Measurements from ENCODE around the gene GPR108. TPM values are rescaled to one million over a fixed set of nuclear protein-coding genes. Genes with fewer than 3 reads are reported as not detected.
"Not testable (repeated sequence)": the region's sequence is repeated elsewhere in the genome, so short reads cannot be mapped to it uniquely, and the experiment has no call there.

The GPR108 gene
- total RNA-seq, 2 experiments from 2014 or later: 77.2 to 100 TPM

GRCh38 chr19:6710273-6711077, 26.9 kb downstream of the GPR108 start:
- Mint-ChIP-seq H3K36me3 (no peaks in the 10 kb centered on the region), H3K4me3 (no peak overlapping the region), H3K9me3 (ENCODE audit: low read depth) (no peaks in the 10 kb centered on the region), H3K4me1 (peaks cover 10% of the 10 kb centered on the region), H3K27ac (no peak overlapping the region), H3K27me3 (peaks cover 38% of the 10 kb centered on the region)
- DNase-seq: no peak
- CTCF ChIA-PET: no interaction called here
- ATAC-seq: peak; percentile 48

DNA sequence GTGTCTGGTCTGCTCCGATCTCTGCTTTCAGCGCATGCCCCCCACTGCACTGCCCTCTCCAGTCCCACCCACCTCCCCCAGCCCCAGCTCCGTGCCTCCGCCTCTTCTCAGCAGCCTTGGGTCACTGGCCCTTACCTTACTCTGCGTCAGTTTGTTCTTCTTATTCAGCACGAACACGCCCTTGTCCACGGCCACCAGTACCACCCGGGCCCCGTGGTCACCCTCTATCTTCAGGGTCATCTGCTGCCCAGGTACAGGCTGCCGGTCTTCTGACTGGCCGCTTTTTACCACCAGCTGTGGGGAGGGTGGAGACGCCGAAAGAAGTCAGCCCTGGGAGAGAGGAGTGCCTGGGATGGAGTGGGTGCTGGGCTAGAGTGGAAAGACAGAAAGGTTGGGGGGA, 27.8 kb downstream of the GPR108 start:
- Mint-ChIP-seq H3K4me3 (no peak overlapping the region), H3K27me3 (peaks cover 38% of the 10 kb centered on the region), H3K9me3 (ENCODE audit: low read depth) (no peaks in the 10 kb centered on the region), H3K36me3 (no peaks in the 10 kb centered on the region), H3K27ac (no peak overlapping the region), H3K4me1 (peaks cover 10% of the 10 kb centered on the region)
- CTCF ChIA-PET: interaction anchor here (1.3 kb wide), 1 partner anchor 154 kb away, joined by 5 read pairs; no protein-coding TSS in a partner anchor
- ATAC-seq (no peak), DNase-seq (no peak)

DNA sequence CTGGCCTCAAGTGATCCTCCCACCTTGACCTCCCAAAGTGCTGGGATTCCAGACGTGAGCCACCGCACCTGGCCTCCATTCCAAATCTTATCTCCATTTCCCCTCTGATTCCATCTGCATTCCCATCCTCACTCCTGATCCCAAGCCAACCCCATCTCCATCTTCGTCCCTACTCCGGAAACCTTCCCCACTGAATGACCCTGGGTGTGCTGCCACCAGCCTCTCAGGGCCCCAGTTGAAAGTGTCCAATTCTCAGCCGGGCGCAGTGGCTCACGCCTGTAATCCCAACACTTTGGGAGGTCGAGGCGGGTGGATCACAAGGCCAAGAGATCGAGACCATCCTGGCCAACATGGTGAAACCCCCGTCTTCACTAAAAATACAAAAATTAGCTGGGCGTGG, 28.5 kb downstream of the GPR108 start:
- H3K27ac Mint-ChIP-seq; ATAC-seq; DNase-seq; H3K4me3 Mint-ChIP-seq; H3K36me3 Mint-ChIP-seq; H3K9me3 Mint-ChIP-seq (ENCODE audit: low read depth): not testable (repeated sequence)
- CTCF ChIA-PET: interaction anchor here (1.3 kb wide), 1 partner anchor 155 kb away, joined by 5 read pairs; no protein-coding TSS in a partner anchor
- peaks cover 10% of the 10 kb centered on the region for H3K4me1 Mint-ChIP-seq
- H3K27me3 Mint-ChIP-seq: peaks cover 38% of the 10 kb centered on the region

- H3K27me3 Mint-ChIP-seq: peaks cover 38% of the 10 kb centered on the region
- H3K27ac Mint-ChIP-seq: no peak overlapping the region
- H3K9me3 Mint-ChIP-seq (ENCODE audit: low read depth): no peaks in the 10 kb centered on the region
- H3K4me1 Mint-ChIP-seq: peaks cover 10% of the 10 kb centered on the region
- H3K36me3 Mint-ChIP-seq: no peaks in the 10 kb centered on the region
- no peak for DNase-seq
- ATAC-seq: no peak
- H3K4me3 Mint-ChIP-seq: no peak overlapping the region
- CTCF ChIA-PET: interaction anchor here (1.3 kb wide), 1 partner anchor 155 kb away, joined by 5 read pairs; no protein-coding TSS in a partner anchor
These were observed 29.0 kb downstream of the GPR108 start for GRCh38 chr19:6708346-6708745.

- no peaks in the 10 kb centered on the region for H3K36me3 Mint-ChIP-seq
- CTCF ChIA-PET: no interaction called here
- H3K4me1 Mint-ChIP-seq: peaks cover 10% of the 10 kb centered on the region
- H3K4me3 Mint-ChIP-seq: no peak overlapping the region
- ATAC-seq: no peak
- no peak for DNase-seq
- no peak overlapping the region for H3K27ac Mint-ChIP-seq
- H3K9me3 Mint-ChIP-seq (ENCODE audit: low read depth): no peaks in the 10 kb centered on the region
- H3K27me3 Mint-ChIP-seq: peaks cover 38% of the 10 kb centered on the region
These were observed 29.7 kb downstream of the GPR108 start for GRCh38 chr19:6707658-6708018.

- CTCF ChIA-PET: no interaction called here
- no peak overlapping the region for H3K27ac Mint-ChIP-seq
- ATAC-seq (no peak), DNase-seq (no peak)
- H3K4me1 Mint-ChIP-seq: peaks cover 10% of the 10 kb centered on the region
- H3K9me3 Mint-ChIP-seq (ENCODE audit: low read depth): no peaks in the 10 kb centered on the region
- peaks cover 38% of the 10 kb centered on the region for H3K27me3 Mint-ChIP-seq
- no peaks in the 10 kb centered on the region for H3K36me3 Mint-ChIP-seq
- H3K4me3 Mint-ChIP-seq: no peak overlapping the region
These were observed 30.2 kb downstream of the GPR108 start for GRCh38 chr19:6707011-6707657.

GRCh38 chr19:6706633-6706958, 30.8 kb downstream of the GPR108 start:
- DNase-seq (no peak), ATAC-seq (no peak)
- Mint-ChIP-seq H3K27me3 (peaks cover 37% of the 10 kb centered on the region), H3K4me3 (no peak overlapping the region), H3K36me3 (no peaks in the 10 kb centered on the region), H3K27ac (no peak overlapping the region), H3K9me3 (ENCODE audit: low read depth) (no peaks in the 10 kb centered on the region), H3K4me1 (peaks cover 10% of the 10 kb centered on the region)
- CTCF ChIA-PET: no interaction called here

DNA sequence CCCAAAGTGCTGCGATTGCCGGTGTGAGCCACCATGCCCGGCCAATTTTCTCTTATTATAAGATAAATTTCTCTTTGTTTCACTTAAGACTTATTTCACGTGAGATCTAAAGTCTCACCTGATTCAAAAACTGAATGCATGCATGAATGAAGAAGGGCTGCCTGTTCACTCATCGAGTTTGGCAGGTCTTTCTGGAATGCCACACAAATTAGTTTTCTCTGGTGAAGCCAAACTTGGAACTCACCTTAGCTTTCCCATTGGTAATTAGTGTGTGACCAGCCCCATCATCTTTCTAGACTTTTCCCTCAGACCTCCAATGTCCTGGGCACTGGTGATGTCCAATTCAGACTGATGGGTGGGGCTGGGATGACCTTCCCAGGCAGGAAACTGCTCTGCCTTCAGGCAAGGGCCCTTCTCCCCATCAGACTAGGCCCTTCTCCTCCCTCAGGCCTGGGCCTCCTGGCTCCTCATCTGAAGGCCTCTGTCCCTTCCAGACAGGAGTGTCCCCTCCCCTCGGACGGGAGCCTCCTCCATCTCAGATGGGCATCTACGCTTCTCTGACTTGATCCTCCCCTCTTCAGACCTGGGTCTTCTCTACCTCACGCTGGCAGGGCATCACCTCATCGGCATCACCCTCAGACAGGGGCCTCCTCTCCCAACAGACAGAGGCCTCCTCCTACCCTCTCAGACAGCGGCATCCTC, 31.3 kb downstream of the GPR108 start:
- ATAC-seq: no peak
- H3K4me3 Mint-ChIP-seq: no peak overlapping the region
- H3K36me3 Mint-ChIP-seq: no peaks in the 10 kb centered on the region
- CTCF ChIA-PET: no interaction called here
- H3K4me1 Mint-ChIP-seq: peaks cover 10% of the 10 kb centered on the region
- no peaks in the 10 kb centered on the region for H3K9me3 Mint-ChIP-seq (ENCODE audit: low read depth)
- no peak for DNase-seq
- H3K27ac Mint-ChIP-seq: no peak overlapping the region
- peaks cover 32% of the 10 kb centered on the region for H3K27me3 Mint-ChIP-seq

DNA sequence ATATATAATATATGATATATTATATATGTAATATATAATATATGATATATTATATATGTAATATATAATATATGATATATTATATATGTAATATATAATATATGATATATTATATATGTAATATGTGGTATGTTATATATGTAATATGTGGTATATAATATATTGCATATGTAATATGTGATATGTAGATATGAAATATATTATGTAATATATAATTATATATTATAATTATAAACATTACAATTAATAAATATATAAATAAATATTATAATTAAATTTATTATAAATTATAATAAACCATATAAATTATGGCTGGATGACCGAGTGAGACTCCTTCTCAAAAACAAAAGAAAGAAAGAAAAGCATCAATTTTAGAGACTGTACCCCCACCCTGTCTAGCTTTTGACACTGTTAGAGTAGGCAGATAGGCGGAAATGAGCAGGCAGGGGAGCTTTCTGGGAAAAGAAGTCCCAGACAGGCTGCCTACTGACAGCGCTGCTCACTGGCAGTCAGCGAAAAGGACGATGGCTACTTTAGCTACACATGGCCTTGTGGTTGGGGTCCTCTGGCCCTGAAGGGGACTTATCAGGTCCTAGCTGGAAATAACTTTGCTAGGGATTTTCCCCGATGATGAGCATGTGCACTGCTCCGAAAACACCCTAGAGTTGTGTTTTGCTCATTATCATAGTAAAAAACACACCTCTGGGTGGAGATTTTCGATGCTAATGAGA, 36.6 kb downstream of the GPR108 start:
- CTCF ChIA-PET: no interaction called here
- Mint-ChIP-seq H3K9me3 (ENCODE audit: low read depth) (peaks cover 2% of the 10 kb centered on the region), H3K4me1 (peaks cover 11% of the 10 kb centered on the region), H3K27me3 (no peaks in the 10 kb centered on the region), H3K36me3 (peaks cover 2% of the 10 kb centered on the region), H3K27ac (no peak overlapping the region), H3K4me3 (no peak overlapping the region)
- ATAC-seq (no peak), DNase-seq (no peak)

- ATAC-seq: no peak
- H3K9me3 Mint-ChIP-seq (ENCODE audit: low read depth): peaks cover 2% of the 10 kb centered on the region
- H3K27ac Mint-ChIP-seq: no peak overlapping the region
- CTCF ChIA-PET: no interaction called here
- H3K4me1 Mint-ChIP-seq: peaks cover 11% of the 10 kb centered on the region
- no peak overlapping the region for H3K4me3 Mint-ChIP-seq
- H3K27me3 Mint-ChIP-seq: no peaks in the 10 kb centered on the region
- DNase-seq: no peak
- peaks cover 2% of the 10 kb centered on the region for H3K36me3 Mint-ChIP-seq
These were observed 37.4 kb downstream of the GPR108 start for GRCh38 chr19:6699935-6700334.

- CTCF ChIA-PET: interaction anchor here (1.3 kb wide), 1 partner anchor 28 kb away, joined by 3 read pairs; the partner anchor contains the start of gene TNFSF14
- Mint-ChIP-seq H3K4me3 (no peak overlapping the region), H3K4me1 (peaks cover 11% of the 10 kb centered on the region), H3K9me3 (ENCODE audit: low read depth) (peaks cover 2% of the 10 kb centered on the region), H3K27ac (no peak overlapping the region), H3K27me3 (no peaks in the 10 kb centered on the region), H3K36me3 (peaks cover 2% of the 10 kb centered on the region)
- ATAC-seq (peak; percentile 52), DNase-seq (peak; percentile 58)
These were observed 40.1 kb downstream of the GPR108 start for GRCh38 chr19:6697291-6697690.

- H3K4me1 Mint-ChIP-seq: peaks cover 11% of the 10 kb centered on the region
- no peak overlapping the region for H3K4me3 Mint-ChIP-seq
- CTCF ChIA-PET: interaction anchor here (0.7 to 1.3 kb wide), 4 partner anchors 20 to 72 kb away, joined by 3 to 4 read pairs (median 4); partner anchors contain the start of gene TNFSF14
- peaks cover 2% of the 10 kb centered on the region for H3K9me3 Mint-ChIP-seq (ENCODE audit: low read depth)
- H3K27ac Mint-ChIP-seq: no peak overlapping the region
- no peak for DNase-seq
- H3K27me3 Mint-ChIP-seq: no peaks in the 10 kb centered on the region
- peaks cover 2% of the 10 kb centered on the region for H3K36me3 Mint-ChIP-seq
- no peak for ATAC-seq
These were observed 41.0 kb downstream of the GPR108 start for GRCh38 chr19:6696239-6696820.

All from activated CD8-positive, alpha-beta memory T cell treated with anti-CD3 and anti-CD28 coated beads, Interleukin-2, amount 10 ng/mL, durations not matched to agents 7 days and 5 days (primary cell).